Muscle of leg (tissue), 11 donors: ENCODE data around the gene SSBP2. TPM values are rescaled to one million over a fixed set of nuclear protein-coding genes. Genes with fewer than 3 reads are reported as not detected.

Source experiments
- DNase-seq: peaks from one replicate; pipeline ENCODE4 v3.0.0; 2013
- H3K27ac ChIP-seq: one replicate; pipeline ENCODE4 v1.5.1; 2013; ENCODE audit warnings: mild to moderate bottlenecking, low read length, control low read depth
- H3K27me3 ChIP-seq: one replicate; pipeline ENCODE4 v1.6.1; 2013; ENCODE audit warnings: low read length; ENCODE audit not compliant: control insufficient read depth, insufficient read depth
- H3K36me3 ChIP-seq: one replicate; pipeline ENCODE4 v1.6.1; 2013; ENCODE audit warnings: low read length; ENCODE audit not compliant: control insufficient read depth, insufficient read depth
- H3K4me1 ChIP-seq: one replicate; pipeline ENCODE4 v1.6.1; 2013; ENCODE audit warnings: low read length; ENCODE audit not compliant: control insufficient read depth, insufficient read depth
- H3K4me3 ChIP-seq: one replicate; pipeline ENCODE4 v1.5.1; 2013; ENCODE audit warnings: low read length, control low read depth
- H3K9me3 ChIP-seq: replicated peaks from 2 replicates; pipeline ENCODE4 v1.6.1; 2013; ENCODE audit warnings: low read depth, low read length; ENCODE audit not compliant: control insufficient read depth
- WGBS: methylation state at CpG from one replicate; pipeline ENCODE4 v1.1.5; 2013; ENCODE audit warnings: missing lambda C conversion rate; ENCODE audit not compliant: insufficient coverage; 5-methylcytosine and 5-hydroxymethylcytosine counted together
- polyA plus RNA-seq, 8 donors: library from polyadenylated mRNA; unstranded; fragments of 120-200 nt; gene quantifications; one replicate each; pipeline versions ENCODE4 v1.2.1 to v1.2.3, GENCODE V29; 2013; ENCODE audit warnings: inconsistent platforms in 1 of 8, low replicate concordance in 1 of 8; ENCODE audit not compliant: insufficient read length in 8 of 8, insufficient read depth in 1 of 8
- total RNA-seq: library from RNA; stranded (reverse); fragments of 120-200 nt; gene quantifications from one replicate; pipeline ENCODE4 v1.2.4, GENCODE V29; 2013

SSBP2 gene
- total and polyA plus RNA-seq, 9 donors: 40.8 to 57.8 (median 51.9) TPM

- Histone ChIP-seq H3K27ac (peak overlapping the region; percentile 39), H3K4me1 (no peaks in the 10 kb centered on the region), H3K4me3 (no peak overlapping the region), H3K9me3 (no peaks in the 10 kb centered on the region), H3K36me3 (no peaks in the 10 kb centered on the region), H3K27me3 (no peaks in the 10 kb centered on the region)
- no CpG with 5 or more reads among the region's 1 CpG for WGBS
- peak; percentile 16 for DNase-seq
Observed at GRCh38 chr5:81553567-81554212, 197.2 kb downstream of the SSBP2 start.

- Histone ChIP-seq H3K27me3 (no peaks in the 10 kb centered on the region), H3K27ac (peak overlapping the region; percentile 15), H3K9me3 (no peaks in the 10 kb centered on the region), H3K4me1 (no peaks in the 10 kb centered on the region), H3K36me3 (no peaks in the 10 kb centered on the region), H3K4me3 (no peak overlapping the region)
- no peak for DNase-seq
- WGBS: no CpG with 5 or more reads among the region's 2 CpGs
Observed at GRCh38 chr5:81552852-81553566, 197.9 kb downstream of the SSBP2 start.

GRCh38 chr5:81549123-81549522 lies 201.8 kb downstream of the SSBP2 start:
- Histone ChIP-seq H3K9me3 (no peaks in the 10 kb centered on the region), H3K4me1 (no peaks in the 10 kb centered on the region), H3K27ac (no peak overlapping the region), H3K36me3 (no peaks in the 10 kb centered on the region), H3K4me3 (no peak overlapping the region), H3K27me3 (no peaks in the 10 kb centered on the region)
- 97% methylated on average over 3 of the region's 7 CpGs for WGBS
- no peak for DNase-seq

- WGBS: 100% methylated on average over 1 of the region's 3 CpGs
- H3K27ac ChIP-seq: no peak overlapping the region
- H3K4me3 ChIP-seq: no peak overlapping the region
- H3K9me3 ChIP-seq: no peaks in the 10 kb centered on the region
- H3K36me3 ChIP-seq: no peaks in the 10 kb centered on the region
- H3K4me1 ChIP-seq: no peaks in the 10 kb centered on the region
- DNase-seq: no peak
- no peaks in the 10 kb centered on the region for H3K27me3 ChIP-seq
Observed at GRCh38 chr5:81547001-81547400, 203.9 kb downstream of the SSBP2 start.

GRCh38 chr5:81545911-81546310 lies 205.0 kb downstream of the SSBP2 start:
- Histone ChIP-seq H3K27me3 (no peaks in the 10 kb centered on the region), H3K27ac (no peak overlapping the region), H3K9me3 (no peaks in the 10 kb centered on the region), H3K4me1 (no peaks in the 10 kb centered on the region), H3K4me3 (no peak overlapping the region), H3K36me3 (no peaks in the 10 kb centered on the region)
- DNase-seq: no peak

GRCh38 chr5:81544351-81545018 lies 206.4 kb downstream of the SSBP2 start:
- Histone ChIP-seq H3K4me1 (no peaks in the 10 kb centered on the region), H3K27me3 (no peaks in the 10 kb centered on the region), H3K4me3 (no peak overlapping the region), H3K36me3 (no peaks in the 10 kb centered on the region), H3K9me3 (no peaks in the 10 kb centered on the region), H3K27ac (no peak overlapping the region)
- no peak for DNase-seq
- no CpG with 5 or more reads among the region's 1 CpG for WGBS

GRCh38 chr5:81542242-81542641 lies 208.7 kb downstream of the SSBP2 start:
- Histone ChIP-seq H3K27ac (no peak overlapping the region), H3K9me3 (no peaks in the 10 kb centered on the region), H3K4me3 (no peak overlapping the region), H3K36me3 (no peaks in the 10 kb centered on the region), H3K4me1 (no peaks in the 10 kb centered on the region), H3K27me3 (no peaks in the 10 kb centered on the region)
- WGBS: no CpG with 5 or more reads among the region's 1 CpG
- no peak for DNase-seq

GRCh38 chr5:81537905-81538547 lies 212.9 kb downstream of the SSBP2 start:
- no CpG with 5 or more reads among the region's 4 CpGs for WGBS
- Histone ChIP-seq H3K36me3 (no peaks in the 10 kb centered on the region), H3K9me3 (no peaks in the 10 kb centered on the region), H3K4me1 (no peaks in the 10 kb centered on the region), H3K4me3 (no peak overlapping the region), H3K27me3 (no peaks in the 10 kb centered on the region), H3K27ac (no peak overlapping the region)
- DNase-seq: no peak

- no peaks in the 10 kb centered on the region for H3K4me1 ChIP-seq
- no peak overlapping the region for H3K4me3 ChIP-seq
- H3K9me3 ChIP-seq: no peaks in the 10 kb centered on the region
- DNase-seq: no peak
- no peaks in the 10 kb centered on the region for H3K36me3 ChIP-seq
- H3K27ac ChIP-seq: no peak overlapping the region
- no CpG with 5 or more reads among the region's 1 CpG for WGBS
- no peaks in the 10 kb centered on the region for H3K27me3 ChIP-seq
Observed at GRCh38 chr5:81534441-81534840, 216.5 kb downstream of the SSBP2 start.
